GM21529 (cell line): ENCODE results near the gene TCF12.
A peak's percentile ranks its signal among the peaks of the same experiment; 100 is the strongest.

Experiments used
- ATAC-seq: cut with Tn5 transposase; IDR thresholded peaks from one replicate; pipeline ENCODE4 v1.9.1; 2021; ENCODE audit not compliant: unreplicated experiment

TCF12 gene

DNA sequence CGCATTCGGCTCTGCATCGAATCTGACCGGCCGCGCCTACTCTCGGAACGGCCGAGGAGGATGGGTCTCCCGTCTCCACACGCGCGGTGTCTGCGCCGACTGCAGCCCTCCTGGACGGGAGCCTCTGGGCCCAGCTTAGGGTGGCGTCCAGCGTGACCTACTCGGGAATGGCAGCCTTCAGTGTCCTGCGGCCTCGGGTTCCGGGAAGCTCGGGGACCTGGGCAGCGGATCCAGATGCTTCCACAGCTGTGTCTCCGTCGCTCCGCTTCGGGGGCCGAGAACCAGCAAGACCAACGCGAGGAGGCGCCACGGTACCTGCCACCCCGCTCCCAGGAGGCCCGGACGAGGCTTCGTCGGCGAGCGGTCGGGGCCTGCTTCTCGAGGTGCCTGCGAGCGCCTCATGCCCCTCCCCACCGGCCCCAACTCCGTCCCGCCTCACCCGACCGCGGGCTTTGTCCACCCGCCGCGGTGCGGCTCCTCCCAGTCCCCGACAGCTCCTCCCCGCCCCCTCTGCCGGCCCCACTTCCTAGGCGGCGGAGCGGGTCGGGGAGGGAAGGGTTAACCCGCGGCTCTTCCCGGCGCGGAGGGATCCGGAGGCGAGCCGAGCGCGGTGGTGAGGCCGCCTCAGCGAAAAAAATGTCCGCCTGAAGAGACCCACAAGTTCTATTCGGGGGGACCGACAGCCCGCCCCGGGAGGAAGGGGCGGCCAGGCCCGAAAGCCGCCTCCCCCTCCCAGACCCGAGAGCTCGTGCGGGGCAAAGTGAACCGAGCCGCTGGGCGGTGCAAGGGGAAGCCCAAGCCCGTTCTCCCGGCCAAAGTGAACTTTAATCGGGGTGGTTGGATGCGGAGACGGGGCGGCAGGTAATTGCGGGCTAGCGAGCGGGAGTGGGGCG lies at the start of gene TCF12:
TCF12 (plus strand) TSS at position 599 of the 893 bp plus-strand sequence. CDS start 1,270 bp downstream, outside the sequence.
- peak; percentile 72 for ATAC-seq

DNA sequence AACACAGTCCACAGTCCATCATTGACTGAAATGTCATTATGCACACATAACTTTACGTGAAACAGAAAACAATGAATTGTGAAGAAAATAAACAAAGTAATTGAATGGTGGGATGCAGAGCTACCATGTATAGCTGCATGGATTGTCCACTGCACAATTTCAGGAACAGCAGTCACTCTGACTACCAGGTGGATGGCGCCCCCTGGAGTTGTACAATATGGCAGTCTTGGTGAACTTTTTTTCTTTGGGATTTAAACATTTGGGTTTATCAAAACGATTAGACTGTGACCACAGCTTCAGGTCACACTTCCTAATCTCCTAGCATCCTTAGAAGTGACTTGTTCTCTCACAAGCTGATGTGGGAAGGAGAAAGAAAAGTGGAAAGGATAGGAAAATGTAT lies 48.9 kb upstream of the TCF12 start:
- no peak for ATAC-seq

DNA sequence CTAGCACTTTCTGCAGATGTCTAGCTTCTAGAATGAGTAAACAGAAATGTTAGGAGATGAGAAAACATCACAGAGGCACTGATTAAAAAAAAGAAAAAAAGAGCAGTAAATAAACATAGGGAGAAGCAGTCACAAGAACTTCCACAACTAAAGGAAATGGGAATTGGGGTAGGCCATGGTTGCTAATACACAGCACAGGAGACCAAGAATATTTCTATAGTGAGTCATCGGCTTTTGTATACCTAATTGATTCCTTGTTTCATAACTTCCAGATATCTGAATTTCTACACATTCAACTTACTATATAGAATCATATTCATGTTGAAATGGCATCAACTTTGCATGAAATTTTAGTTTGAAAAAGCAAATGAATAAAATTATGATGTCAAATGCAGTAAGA lies 47.3 kb upstream of the TCF12 start:
- no peak for ATAC-seq

DNA sequence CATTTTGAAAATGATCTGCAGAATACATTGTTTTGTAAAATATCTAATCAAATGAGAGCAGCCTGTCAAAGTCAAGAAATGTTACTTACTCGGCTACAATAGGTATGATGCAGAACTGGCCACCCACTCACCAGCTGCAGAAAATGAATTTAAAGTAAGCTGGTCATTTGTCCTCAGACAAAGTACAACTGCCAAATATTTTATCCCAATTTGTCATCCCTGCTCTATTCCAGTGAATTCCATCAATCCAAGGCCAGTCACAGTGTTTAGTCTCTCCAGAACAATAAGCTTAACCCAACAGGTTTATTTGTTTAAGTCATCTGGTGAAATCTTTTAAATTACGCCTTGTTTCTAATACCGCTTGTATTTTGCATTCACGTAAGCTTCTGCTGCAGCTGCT lies 46.6 kb upstream of the TCF12 start:
- no peak for ATAC-seq

DNA sequence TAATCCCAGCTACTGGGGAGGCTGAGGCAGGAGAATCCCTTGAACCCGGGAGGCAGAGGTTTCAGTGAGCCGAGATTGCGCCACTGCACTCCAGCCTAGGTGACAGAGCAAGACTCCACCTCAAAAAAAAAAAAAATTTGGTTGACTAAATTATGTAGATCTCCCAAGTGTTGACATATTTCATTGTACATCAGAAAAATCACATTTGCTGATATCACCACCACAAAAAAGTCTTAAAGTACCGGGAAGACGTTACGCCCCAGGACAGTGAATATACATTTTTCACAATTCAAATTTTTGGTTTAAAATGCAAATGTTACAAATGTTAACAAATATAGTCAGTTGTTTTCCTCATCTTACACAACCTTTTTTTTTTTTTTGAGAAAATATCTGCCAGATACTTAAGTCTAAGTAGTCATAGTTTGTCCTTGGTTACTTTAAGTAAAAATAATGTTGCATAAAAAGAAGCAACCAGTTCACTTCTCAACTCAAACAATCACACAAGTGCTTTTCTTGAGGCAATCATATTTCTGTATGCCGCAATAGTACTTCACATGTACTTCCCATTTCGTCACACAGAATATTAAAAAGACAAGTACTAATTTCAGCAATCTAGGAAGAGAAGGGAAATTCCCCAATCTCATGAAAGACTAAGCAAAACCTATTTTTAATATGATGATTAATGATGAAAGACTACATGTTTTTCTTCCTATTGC lies 41.0 kb upstream of the TCF12 start:
- ATAC-seq: no peak

DNA sequence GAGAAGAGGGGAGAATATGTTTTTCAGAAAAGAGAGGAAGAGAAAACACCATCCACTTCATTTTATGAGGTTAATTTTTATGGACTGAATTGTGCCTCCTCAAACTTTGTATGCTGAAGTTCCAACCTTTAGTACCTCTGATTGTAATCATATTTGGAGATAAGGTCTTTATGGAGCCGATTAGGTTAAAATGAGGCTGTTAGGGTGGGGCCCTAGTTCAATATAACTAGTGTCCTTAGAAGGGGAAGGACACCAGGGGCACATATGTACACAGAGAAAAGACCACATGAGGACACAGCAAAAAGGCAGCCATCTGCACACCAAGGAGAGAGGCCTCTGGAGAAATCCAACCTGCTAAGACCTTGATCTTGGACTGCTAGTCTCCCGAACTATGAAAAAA lies 38.9 kb upstream of the TCF12 start:
- no peak for ATAC-seq

DNA sequence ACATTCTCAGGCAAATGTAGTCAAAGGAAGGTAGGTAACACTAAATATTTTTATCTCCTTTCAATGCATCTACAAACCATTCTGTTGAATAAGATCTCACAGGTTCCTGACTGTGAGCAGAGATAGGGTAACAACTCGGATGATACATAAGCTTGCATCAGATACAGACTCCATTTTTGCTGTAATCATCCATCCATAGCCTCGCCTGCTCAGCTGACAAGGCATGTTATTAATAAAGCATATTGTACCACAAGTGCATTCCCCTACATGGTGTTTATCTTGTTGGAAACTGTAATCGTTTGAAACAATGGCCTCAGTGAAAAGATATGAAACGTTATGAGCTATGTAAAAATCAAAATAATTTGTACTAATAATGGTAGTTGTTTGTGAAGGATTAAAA lies 35.4 kb upstream of the TCF12 start:
- no peak for ATAC-seq

DNA sequence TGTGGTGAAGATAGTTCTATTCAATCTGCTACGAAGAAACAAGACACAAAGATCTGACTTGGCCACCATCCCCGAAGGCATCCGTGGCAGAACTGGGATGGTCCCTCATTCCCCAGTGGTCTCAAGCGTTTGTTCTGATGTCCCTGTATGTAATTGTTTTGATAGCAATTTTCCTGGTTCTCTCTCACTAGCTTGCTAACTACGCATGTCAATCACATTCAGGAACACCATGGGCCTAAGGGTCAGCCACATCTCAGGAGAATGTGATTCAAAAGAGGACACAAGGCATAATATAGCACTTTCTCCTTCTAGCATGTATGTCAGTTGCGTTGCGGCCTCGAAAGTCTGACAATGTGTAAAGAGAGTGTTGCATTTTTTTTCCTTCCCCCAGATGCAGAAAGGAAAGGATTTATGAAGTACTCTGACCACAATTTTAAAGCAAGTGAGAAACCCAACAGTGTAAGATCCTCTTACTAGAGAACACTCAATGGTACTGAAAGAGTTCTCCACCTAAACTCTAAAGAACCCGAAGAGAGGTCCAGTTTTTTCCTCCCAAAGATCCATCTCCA lies 32.0 kb upstream of the TCF12 start:
- ATAC-seq: no peak

DNA sequence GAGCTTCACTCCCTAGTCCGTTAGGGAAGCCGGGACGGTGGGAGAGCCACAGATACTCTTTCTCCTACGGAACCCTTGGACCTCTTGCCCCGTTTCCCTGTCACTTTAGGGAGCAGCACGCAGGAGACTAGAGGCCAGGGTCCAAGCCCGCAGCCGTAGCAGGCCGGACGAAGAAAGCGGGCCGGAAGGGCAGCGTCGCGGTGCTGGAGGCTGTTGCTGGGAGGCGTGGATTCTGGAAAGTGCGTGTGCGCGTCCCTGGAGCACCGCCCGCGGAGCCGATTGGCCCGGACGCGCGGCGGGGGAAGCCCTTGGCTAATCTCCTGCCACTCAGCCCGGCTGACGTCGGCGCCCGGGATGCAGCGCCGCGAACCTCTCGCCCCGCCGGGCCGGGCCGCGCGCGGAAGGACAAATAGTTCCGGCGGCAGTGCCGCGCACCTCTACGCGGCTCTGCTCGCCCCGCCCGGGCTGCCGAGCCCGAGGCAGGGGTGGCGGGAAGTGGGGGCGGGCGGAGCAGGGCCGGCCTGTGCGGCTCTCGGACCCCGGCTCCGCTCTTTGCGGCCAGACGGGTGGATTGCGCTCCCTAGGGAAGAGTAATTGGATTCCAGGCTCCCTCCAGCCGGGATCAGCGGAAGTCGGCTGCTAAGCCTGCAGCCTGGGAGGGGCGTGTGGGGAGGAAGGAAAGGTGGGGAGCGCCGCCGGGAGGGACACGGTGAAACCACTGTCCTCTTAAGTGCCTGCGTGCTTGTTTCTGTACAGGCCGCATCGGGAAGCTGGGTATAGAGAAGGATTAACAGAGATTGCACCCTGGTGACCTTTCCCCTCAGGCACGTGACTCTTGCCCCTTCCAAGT lies 31.3 kb upstream of the TCF12 start:
- ATAC-seq: peak; percentile 94

DNA sequence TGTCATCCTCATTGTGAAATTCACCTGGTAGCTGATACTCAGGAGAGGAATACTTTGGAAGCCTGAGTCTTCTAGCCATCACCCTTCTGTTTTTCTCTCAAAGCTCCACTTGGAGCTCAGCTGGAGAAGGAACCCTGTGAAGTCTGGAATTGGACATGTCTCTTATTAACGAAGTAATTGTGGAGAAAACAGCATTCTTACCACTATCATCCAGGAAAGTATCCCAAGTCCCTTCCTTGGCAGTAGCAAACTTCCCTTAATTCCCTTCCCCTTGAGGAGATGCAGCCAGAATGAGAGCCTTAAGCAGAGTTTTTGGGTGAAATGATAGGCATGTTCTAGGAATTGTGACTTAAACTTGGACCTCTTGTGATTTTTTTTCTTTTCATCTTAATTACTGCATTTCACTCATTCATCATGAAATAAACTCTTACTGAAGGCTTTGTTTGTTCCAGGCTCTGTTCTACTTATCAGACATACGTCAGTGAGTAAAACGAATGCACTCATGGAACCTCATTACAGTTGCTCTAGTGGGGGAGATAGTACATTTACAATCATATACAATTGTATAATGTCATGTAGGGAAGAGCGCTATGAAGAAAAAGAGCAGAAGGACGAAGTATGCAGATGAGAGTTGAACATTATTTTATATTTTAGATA lies 30.5 kb upstream of the TCF12 start:
- ATAC-seq: no peak

DNA sequence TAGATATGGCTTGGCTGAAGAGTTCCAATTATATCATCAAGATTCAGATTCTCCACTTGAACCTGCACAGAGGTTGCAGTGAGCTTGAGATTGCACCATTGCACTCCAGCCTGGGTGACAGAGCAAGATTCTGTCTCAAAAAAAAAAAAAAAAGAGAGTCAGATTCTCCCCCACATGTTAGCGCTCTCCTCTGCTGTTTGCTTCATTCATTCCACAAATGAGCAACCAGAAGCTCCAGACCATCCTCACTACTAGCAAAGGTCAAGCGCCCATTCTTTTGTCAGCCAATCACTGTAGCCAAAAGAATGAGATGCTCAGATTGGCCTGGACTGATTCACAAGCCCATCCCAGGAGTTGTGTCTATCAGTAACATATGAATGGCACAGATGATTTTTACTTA lies 28.4 kb upstream of the TCF12 start:
- no peak for ATAC-seq

DNA sequence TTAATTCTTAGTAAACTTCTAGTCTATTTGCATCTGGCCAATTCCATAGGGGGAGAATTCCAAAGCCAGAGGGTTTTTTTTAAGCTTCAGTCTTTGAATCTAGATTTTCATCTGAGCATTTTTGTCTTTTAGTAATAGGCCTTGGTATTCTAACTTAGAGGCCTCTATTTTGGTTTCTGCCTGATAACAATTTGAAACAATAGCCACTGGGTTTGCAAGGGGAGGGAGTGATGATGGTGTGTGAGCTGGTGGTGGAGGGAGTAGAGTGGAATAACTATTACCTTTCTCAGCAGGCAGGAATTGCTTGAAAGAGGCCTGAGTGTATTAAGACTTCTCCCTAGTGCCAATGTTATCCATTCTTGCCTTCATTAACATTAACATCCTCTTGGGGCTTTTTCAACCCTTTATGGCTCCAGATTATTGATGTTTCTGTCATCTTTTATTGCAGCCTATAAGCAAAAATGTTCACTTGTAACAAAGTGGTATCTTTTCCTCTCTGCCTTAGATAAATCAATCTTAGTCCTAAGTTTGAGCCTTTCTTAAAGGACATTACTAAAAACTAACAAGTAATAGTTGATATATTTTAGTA lies 26.5 kb upstream of the TCF12 start:
- ATAC-seq: no peak

DNA sequence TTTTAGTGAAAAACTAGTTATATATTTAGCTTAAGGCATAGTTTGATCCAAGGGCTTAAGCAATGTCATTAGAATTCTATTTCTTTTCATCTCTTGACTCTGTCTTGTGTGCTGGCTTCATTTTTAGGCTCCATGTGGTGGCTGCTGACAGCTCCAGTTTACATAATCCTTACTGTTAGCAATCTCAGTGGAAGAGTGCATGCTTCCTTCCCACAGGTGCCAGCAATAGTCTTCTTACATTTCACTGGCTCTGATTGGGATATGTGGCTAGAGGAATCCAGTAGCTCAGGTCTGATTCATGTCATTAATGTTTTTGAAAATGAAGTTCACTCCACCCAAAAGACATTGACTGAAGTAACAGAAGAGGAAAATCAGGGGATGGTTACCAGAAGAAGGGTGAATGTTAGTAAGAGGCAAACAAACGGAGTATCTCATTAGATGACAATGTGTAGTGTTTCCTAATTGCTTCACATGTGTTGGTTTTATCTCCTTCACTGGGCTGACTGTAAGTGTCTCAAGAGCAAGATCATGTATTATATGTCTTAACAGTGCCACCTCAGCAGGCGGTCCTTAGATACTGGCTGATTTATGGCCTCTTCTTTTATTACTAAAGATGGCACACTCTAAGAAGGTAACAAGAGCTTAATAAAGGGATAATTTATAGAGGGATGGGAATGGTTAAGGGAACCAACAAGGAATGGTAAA lies 25.6 kb upstream of the TCF12 start:
- no peak for ATAC-seq

DNA sequence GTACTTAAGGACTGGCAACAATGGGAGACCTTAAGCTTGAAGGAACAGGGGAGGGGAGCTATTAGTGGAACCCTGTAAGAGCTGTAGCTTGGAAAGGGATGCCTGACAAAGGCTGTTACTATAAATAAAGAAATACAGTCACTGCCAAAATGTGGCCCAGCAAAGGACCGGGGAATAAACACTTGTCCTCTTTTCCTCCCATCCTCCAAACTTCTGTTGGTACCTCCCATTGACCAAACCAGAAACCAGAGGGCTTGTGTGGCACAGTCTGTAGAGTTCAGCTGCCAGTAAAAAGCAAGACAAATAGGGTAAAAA lies 25.1 kb upstream of the TCF12 start:
- no peak for ATAC-seq

DNA sequence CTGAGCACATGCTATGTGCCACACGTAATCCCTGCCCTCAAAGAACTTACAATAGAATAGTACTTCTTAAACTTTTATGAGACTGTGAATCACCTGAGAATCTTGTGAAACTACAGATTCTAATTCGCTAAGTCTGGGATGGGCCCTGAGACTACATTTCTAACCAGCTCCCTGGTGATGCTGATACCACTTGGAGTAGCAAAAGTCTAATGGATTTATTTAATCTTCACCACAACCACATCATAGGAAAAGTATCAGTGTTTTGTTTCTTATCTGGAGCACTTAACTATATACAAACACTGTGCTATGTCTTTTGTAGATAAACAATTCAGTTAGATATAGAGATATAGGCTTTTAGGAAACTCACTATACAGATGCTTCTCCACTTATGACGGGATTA lies 23.8 kb upstream of the TCF12 start:
- ATAC-seq: no peak

DNA sequence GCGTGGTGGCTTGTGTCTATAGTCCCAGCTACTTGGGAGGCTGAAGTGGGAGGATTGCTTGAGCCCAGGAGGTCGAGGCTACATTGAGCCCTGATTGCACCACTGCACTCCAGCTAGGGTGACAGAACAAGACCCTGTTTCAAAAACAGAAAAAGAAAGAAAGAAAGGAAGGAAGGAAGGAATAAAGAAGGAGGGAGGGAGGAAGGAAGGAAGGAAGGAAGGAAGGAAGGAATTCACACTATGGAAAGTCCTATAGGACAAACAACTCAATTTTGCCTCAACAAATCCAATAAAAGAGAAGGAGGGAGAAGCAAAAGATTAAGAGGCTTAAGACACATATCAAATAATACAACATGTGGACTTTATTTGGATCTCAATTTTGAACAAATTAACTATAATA lies 16.5 kb upstream of the TCF12 start:
- no peak for ATAC-seq

DNA sequence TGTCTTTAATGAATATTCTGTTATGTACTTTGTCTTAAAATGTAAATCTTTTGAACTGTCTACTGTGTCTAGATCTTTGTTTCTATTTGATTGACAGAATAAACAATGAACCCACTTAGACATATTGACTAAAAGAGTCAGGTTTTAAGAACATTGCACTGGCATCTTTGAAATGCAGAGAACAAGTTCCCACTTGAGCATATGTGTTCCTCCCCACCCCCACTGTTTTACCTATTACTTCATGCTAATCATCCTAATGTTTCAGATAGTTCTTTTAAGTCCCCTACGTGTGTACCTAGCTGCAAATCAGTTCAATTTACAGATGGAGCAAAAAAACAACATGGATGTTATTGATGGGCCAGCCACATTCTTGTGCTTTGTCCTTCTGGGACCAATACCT lies 11.7 kb upstream of the TCF12 start:
- ATAC-seq: no peak

DNA sequence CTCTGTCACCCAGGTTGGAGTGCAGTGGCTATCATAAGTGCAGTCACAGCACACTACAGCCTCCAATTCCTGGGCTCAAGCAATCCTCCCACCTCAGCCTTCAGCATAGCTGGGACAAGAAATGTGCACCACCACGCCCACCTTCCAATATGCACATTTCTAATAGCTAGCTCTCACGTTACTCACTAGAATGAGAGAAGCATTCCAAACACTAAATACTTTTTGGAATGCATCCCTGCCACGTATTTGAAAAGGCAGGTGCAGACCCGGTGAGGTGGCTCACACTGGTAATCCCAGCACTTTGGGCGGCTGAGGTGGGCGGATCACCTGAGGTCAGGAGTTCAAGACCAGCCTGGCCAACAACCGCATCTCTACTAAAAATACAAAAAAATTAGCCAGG lies 7.6 kb upstream of the TCF12 start:
- no peak for ATAC-seq

DNA sequence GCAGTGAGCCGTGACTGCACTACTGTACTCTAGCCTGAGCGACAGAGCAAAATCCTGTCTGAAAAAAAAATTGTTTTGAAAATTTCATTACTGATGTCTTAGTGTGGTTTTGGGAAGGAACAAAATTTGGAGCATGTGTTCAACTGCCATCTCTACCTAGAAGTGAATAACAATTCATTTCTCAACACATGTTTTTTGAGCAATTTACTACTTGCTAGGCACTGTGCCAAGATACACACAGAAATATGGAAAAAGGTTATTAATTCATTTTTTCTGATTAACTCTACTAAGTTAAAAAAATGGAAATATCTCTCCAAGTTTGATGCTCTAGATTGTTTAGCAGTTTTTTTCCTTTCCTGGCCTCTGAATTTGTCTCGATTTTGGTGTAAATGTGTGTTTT lies 5.2 kb upstream of the TCF12 start:
- no peak for ATAC-seq

DNA sequence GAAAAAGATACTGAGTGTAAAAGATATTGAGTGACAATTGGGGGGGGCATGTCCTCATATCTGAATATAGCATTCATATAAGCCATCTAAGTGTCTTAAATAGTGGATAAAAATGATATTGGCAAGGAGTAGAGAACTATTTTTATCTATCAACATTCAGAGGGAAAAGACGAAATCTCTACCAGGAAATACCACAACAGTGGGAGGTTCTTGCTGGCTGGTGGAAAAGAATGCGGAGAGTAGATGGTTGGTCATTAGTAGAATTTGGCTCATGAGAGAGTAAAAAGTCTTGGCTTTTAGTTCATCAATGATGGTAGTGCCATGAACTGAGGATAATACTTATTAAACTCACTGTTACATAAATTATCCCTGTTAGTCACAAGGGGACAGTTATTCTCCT lies 4.8 kb upstream of the TCF12 start:
- ATAC-seq: no peak
